K562 (cell line): ENCODE data around the gene IKBKE.

Experiments used
- CREM ChIP-seq: IDR thresholded peaks from 2 replicates; pipeline ENCODE4 v1.6.1; 2014; ENCODE audit warnings: antibody characterized with exemption, low read depth
- HNRNPUL1 ChIP-seq: fragments of 200-400 bp; formaldehyde crosslinking; IDR thresholded peaks from 2 replicates; pipeline ENCODE4 v1.6.1; 2017; ENCODE audit warnings: low read length
- NFE2L1 ChIP-seq: fragments of 450-650 bp; IDR thresholded peaks from 2 replicates; pipeline ENCODE4 v1.6.1; 2016; ENCODE audit warnings: missing genetic modification characterization, low read depth, mild to moderate bottlenecking, missing compliant biosample characterization, moderate library complexity, borderline replicate concordance
- NRF1 ChIP-seq, 2 experiments: fragments of 450-650 bp; IDR thresholded peaks in 1 of 2; conservative IDR thresholded peaks in 1 of 2; 2 replicates each; pipeline ENCODE4 v1.6.1; 2014; ENCODE audit warnings: mild to moderate bottlenecking in 2 of 2
- SMARCE1 ChIP-seq: fragments of 450-650 bp; IDR thresholded peaks from 2 replicates; pipeline ENCODE4 v1.7.1; 2016; ENCODE audit warnings: mild to moderate bottlenecking
- SP1 ChIP-seq: sonication (generic); formaldehyde crosslinking; IDR thresholded peaks from 2 replicates; pipeline ENCODE4 v1.8.1; 2022; ENCODE audit warnings: mild to moderate bottlenecking, missing genetic modification reagents
- ZNF561 ChIP-seq: fragments of 450-650 bp; formaldehyde crosslinking; conservative IDR thresholded peaks from 2 replicates; pipeline ENCODE4 v1.4.0; 2020; ENCODE audit warnings: mild to moderate bottlenecking, moderate library complexity
- TF ChIP-seq, protein P1 (sequence below): sonication (generic); formaldehyde crosslinking; IDR thresholded peaks from 2 replicates; pipeline ENCODE4 v1.5.0; 2020; ENCODE audit warnings: missing genetic modification reagents
- TF ChIP-seq, protein P2 (sequence below), 3 experiments: IDR thresholded peaks in 2 of 3; conservative IDR thresholded peaks in 1 of 3; 2 replicates each; pipeline ENCODE4 v1.5.1; 2011 to 2012; ENCODE audit warnings: low read length in 3 of 3, mild to moderate bottlenecking in 3 of 3, control low read depth in 2 of 3, improper control_type of control experiment in 1 of 3, inconsistent platforms in 1 of 3, low read depth in 1 of 3, mixed read lengths in 1 of 3, moderate library complexity in 1 of 3; ENCODE audit not compliant: insufficient read depth in 2 of 3

DNA sequence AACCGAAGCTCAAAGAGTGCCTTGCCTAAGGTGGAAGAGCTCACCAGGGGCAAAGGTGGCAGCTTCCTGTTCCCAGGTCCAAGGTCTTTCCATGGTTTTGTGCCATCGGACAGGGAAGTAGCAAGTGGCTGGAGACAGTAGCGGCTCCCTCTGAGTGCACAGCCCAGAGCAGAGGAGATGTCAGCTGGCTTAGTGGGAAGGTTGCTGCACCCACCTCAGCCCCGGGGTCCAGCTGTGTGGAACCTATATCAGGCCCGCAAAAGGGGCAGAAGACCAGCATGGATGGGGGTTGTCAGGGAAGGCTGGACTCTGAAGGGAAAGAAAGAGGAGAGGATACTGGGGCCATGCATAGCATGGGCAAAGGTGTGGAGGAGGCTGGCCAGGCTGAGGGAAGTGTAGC is 6.8 kb downstream of the IKBKE start:
- no peak for TF ChIP-seq HNRNPUL1
- TF ChIP-seq, protein P1, sequence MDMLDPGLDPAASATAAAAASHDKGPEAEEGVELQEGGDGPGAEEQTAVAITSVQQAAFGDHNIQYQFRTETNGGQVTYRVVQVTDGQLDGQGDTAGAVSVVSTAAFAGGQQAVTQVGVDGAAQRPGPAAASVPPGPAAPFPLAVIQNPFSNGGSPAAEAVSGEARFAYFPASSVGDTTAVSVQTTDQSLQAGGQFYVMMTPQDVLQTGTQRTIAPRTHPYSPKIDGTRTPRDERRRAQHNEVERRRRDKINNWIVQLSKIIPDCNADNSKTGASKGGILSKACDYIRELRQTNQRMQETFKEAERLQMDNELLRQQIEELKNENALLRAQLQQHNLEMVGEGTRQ (CRISPR knock-in tag), result no peak
- TF ChIP-seq ZNF561, result no peak
- TF ChIP-seq CREM, result no peak
- TF ChIP-seq, protein P2, sequence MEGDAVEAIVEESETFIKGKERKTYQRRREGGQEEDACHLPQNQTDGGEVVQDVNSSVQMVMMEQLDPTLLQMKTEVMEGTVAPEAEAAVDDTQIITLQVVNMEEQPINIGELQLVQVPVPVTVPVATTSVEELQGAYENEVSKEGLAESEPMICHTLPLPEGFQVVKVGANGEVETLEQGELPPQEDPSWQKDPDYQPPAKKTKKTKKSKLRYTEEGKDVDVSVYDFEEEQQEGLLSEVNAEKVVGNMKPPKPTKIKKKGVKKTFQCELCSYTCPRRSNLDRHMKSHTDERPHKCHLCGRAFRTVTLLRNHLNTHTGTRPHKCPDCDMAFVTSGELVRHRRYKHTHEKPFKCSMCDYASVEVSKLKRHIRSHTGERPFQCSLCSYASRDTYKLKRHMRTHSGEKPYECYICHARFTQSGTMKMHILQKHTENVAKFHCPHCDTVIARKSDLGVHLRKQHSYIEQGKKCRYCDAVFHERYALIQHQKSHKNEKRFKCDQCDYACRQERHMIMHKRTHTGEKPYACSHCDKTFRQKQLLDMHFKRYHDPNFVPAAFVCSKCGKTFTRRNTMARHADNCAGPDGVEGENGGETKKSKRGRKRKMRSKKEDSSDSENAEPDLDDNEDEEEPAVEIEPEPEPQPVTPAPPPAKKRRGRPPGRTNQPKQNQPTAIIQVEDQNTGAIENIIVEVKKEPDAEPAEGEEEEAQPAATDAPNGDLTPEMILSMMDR (IDR thresholded peaks at IDR 0.05 in 2 of 3, conservative IDR thresholded peaks at IDR 0.05 in 1 of 3; ENCODE audit: insufficient read depth in 2 of 3, low read depth in 1 of 3, low read length in 3 of 3), result no peak
- no peak for TF ChIP-seq NRF1 (conservative IDR thresholded peaks at IDR 0.05 in 1 of 2, IDR thresholded peaks at IDR 0.05 in 1 of 2)
- TF ChIP-seq SP1 (CRISPR knock-in tag), result no peak
- no peak for TF ChIP-seq NFE2L1
- no peak for TF ChIP-seq SMARCE1
